Hepatocyte (in vitro differentiated cells): ENCODE data around the gene RAB8A. TPM values are rescaled to one million over a fixed set of nuclear protein-coding genes. Genes with fewer than 3 reads are reported as not detected.

ENCODE experiments used
- DNase-seq: peaks from one replicate; pipeline ENCODE4 v3.0.0-alpha.2; 2016; ENCODE audit warnings: low spot score
- H2AFZ ChIP-seq: fragments of 200-600 bp; sonication (generic); 2 replicates; pipeline ENCODE4 v1.6.0; 2016; ENCODE audit warnings: antibody characterized with exemption, mild to moderate bottlenecking
- H3K27ac ChIP-seq: fragments of 200-600 bp; sonication (generic); 2 replicates; pipeline ENCODE4 v1.5.1; 2016; ENCODE audit warnings: mild to moderate bottlenecking
- H3K27me3 ChIP-seq: fragments of 200-600 bp; sonication (generic); 2 replicates; pipeline ENCODE4 v1.6.1; 2016
- H3K36me3 ChIP-seq: fragments of 200-600 bp; sonication (generic); replicated peaks from 2 replicates; pipeline ENCODE4 v1.5.1; 2016; ENCODE audit warnings: low read depth; ENCODE audit not compliant: insufficient read depth
- H3K4me1 ChIP-seq: fragments of 200-600 bp; sonication (generic); 2 replicates; pipeline ENCODE4 v1.5.1; 2016; ENCODE audit warnings: mild to moderate bottlenecking, moderate library complexity; ENCODE audit not compliant: insufficient read depth
- H3K4me2 ChIP-seq: fragments of 200-600 bp; sonication (generic); 2 replicates; pipeline ENCODE4 v1.6.0; 2016
- H3K4me3 ChIP-seq: fragments of 200-600 bp; sonication (generic); 2 replicates; pipeline ENCODE4 v1.5.1; 2016; ENCODE audit warnings: mild to moderate bottlenecking
- H3K79me2 ChIP-seq: fragments of 200-600 bp; sonication (generic); 2 replicates; pipeline ENCODE4 v1.6.0; 2017; ENCODE audit warnings: mild to moderate bottlenecking
- H3K9me2 ChIP-seq: fragments of 200-600 bp; sonication (generic); replicated peaks from 2 replicates; pipeline ENCODE4 v1.6.0; 2017; ENCODE audit warnings: mild to moderate bottlenecking; ENCODE audit not compliant: insufficient read depth
- H3K9me3 ChIP-seq: fragments of 200-600 bp; sonication (generic); 2 replicates; pipeline ENCODE4 v1.5.1; 2016; ENCODE audit warnings: low read depth, mild to moderate bottlenecking
- H4K20me1 ChIP-seq: fragments of 200-600 bp; sonication (generic); 2 replicates; pipeline ENCODE4 v1.6.0; 2016; ENCODE audit warnings: mild to moderate bottlenecking; ENCODE audit not compliant: insufficient read depth, poor library complexity, severe bottlenecking
- EZH2 ChIP-seq: fragments of 200-600 bp; sonication (generic); IDR thresholded peaks from 2 replicates; pipeline ENCODE4 v1.6.1; 2016; ENCODE audit warnings: antibody characterized with exemption, mild to moderate bottlenecking, borderline replicate concordance
- EZH2phosphoT487 ChIP-seq: fragments of 200-600 bp; sonication (generic); IDR thresholded peaks from one replicate; pipeline ENCODE4 v1.6.1; 2018; ENCODE audit warnings: antibody characterized with exemption, mild to moderate bottlenecking, low read depth, moderate library complexity; ENCODE audit not compliant: unreplicated experiment, severe bottlenecking
- WGBS: methylation state at CpG from one replicate; pipeline ENCODE4 v1.1.6; 2016; ENCODE audit warnings: low lambda C conversion rate; ENCODE audit errors: missing lambda C conversion rate; 5-methylcytosine and 5-hydroxymethylcytosine counted together
- polyA plus RNA-seq: library from polyadenylated mRNA; unstranded; fragments of >200 nt; fragmentation: Nextera tagmentation; extraction: Ambion mirVana; gene quantifications from 2 replicates; pipeline ENCODE4 v1.2.1, GENCODE V29; 2016
- total RNA-seq: library from RNA; depleted of rRNA; stranded (reverse); fragments of >200 nt; gene quantifications from 2 replicates; pipeline ENCODE4 v1.2.3, GENCODE V29; 2014
- TF ChIP-seq, protein P1 (sequence below): fragments of 200-600 bp; sonication (generic); IDR thresholded peaks from 2 replicates; pipeline ENCODE4 v1.5.1; 2016; ENCODE audit warnings: antibody characterized with exemption, mild to moderate bottlenecking; ENCODE audit not compliant: poor library complexity

Gene RAB8A
- total and polyA plus RNA-seq, 2 experiments from 2014 or later: 60.2 to 89.5 TPM

DNA sequence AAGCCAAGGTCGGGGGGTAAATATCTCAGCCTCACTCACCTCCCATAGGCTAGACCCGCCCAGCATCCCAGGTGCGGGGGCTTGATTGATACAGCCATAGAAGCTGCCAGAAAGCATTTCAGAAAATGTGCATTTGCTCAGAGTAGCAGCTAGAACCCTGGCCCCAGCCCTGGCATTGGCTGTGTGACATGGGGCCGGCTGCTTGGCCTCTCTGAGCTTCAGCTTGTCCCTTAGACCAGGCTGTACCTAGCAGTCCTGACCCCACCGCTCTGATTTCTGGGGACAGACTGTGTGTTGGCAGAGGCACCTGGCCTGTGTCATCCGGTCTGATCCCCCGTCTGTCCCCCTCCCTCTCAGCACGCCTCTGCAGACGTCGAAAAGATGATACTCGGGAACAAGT, 15.4 kb downstream of the RAB8A start:
- no peak overlapping the region for H2AFZ ChIP-seq
- no peak overlapping the region for H3K4me3 ChIP-seq
- H3K9me3 ChIP-seq: no peaks in the 10 kb centered on the region
- H3K36me3 ChIP-seq: no peaks in the 10 kb centered on the region
- no peaks in the 10 kb centered on the region for H4K20me1 ChIP-seq
- H3K4me2 ChIP-seq: no peak overlapping the region
- H3K9me2 ChIP-seq: no peaks in the 10 kb centered on the region
- TF ChIP-seq, protein P1, sequence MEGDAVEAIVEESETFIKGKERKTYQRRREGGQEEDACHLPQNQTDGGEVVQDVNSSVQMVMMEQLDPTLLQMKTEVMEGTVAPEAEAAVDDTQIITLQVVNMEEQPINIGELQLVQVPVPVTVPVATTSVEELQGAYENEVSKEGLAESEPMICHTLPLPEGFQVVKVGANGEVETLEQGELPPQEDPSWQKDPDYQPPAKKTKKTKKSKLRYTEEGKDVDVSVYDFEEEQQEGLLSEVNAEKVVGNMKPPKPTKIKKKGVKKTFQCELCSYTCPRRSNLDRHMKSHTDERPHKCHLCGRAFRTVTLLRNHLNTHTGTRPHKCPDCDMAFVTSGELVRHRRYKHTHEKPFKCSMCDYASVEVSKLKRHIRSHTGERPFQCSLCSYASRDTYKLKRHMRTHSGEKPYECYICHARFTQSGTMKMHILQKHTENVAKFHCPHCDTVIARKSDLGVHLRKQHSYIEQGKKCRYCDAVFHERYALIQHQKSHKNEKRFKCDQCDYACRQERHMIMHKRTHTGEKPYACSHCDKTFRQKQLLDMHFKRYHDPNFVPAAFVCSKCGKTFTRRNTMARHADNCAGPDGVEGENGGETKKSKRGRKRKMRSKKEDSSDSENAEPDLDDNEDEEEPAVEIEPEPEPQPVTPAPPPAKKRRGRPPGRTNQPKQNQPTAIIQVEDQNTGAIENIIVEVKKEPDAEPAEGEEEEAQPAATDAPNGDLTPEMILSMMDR: no peak
- TF ChIP-seq EZH2 (no peak), EZH2phosphoT487 (no peak)
- no peaks in the 10 kb centered on the region for H3K27me3 ChIP-seq
- 92% methylated on average over 11 of the region's 11 CpGs for WGBS
- H3K4me1 ChIP-seq: no peaks in the 10 kb centered on the region
- H3K79me2 ChIP-seq: no peaks in the 10 kb centered on the region
- no peak overlapping the region for H3K27ac ChIP-seq
- DNase-seq: no peak

DNA sequence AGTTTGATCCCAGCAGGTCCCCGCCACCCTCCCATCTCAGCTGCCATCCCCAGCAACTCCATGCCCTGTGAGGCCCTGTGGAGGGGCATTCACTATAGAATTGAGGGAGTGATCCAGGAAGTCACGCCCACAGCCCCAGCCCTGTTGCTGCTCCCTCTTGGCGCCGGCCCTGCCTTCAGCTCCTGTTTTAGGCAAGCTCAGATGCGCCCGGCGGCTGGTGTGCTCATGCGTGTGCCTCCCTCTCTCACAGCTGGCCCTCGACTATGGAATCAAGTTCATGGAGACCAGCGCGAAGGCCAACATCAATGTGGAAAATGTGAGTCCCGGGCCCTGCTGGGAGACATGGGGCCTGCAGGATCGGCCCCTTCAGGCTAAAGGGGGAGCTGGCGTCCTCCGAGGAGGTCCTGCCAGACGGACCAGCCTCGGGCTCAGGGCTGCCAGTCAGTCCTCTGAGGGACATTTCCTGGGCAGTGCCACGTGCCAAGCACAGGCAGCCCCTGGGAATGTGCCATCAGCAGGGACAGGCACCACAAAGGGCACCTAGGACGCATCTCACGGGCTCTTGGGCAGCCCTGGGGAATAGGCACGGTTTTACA, 16.2 kb downstream of the RAB8A start:
- Histone ChIP-seq H3K27me3 (no peaks in the 10 kb centered on the region), H3K4me2 (no peak overlapping the region), H3K9me2 (no peaks in the 10 kb centered on the region), H3K4me1 (no peaks in the 10 kb centered on the region), H3K36me3 (no peaks in the 10 kb centered on the region), H3K79me2 (no peaks in the 10 kb centered on the region), H4K20me1 (no peaks in the 10 kb centered on the region), H3K4me3 (no peak overlapping the region), H2AFZ (no peak overlapping the region), H3K9me3 (no peaks in the 10 kb centered on the region), H3K27ac (no peak overlapping the region)
- no peak for DNase-seq
- TF ChIP-seq EZH2 (no peak), EZH2phosphoT487 (no peak)
- TF ChIP-seq, protein P1: no peak
- WGBS: 98% methylated on average over 21 of the region's 21 CpGs

DNA sequence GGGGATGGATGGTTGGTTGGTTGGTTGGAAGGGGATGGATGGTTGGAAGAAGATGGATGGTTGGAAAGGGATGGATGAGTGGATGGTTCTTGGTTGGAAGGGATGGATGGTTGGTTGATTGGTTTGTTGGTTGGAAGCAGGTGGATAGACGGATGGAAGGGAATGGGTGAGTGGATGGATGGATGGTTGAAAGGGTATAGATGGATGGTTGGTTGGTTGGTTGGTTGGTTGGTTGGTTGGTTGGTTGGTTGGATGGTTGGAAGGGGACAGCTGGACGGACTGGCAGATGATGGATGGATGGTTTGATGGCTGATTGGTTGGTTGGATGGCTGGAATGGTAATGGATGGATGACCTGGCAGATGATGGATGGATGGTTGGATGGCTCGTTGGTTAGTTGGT, 20.0 kb downstream of the RAB8A start:
- Histone ChIP-seq H3K9me3 (no peaks in the 10 kb centered on the region), H3K79me2 (no peaks in the 10 kb centered on the region), H3K9me2 (no peaks in the 10 kb centered on the region), H3K4me3 (no peak overlapping the region), H2AFZ (no peak overlapping the region), H3K27ac (no peak overlapping the region), H3K36me3 (no peaks in the 10 kb centered on the region), H3K4me2 (no peak overlapping the region), H3K27me3 (no peaks in the 10 kb centered on the region), H3K4me1 (no peaks in the 10 kb centered on the region), H4K20me1 (no peaks in the 10 kb centered on the region)
- TF ChIP-seq EZH2phosphoT487 (no peak), EZH2 (no peak)
- TF ChIP-seq, protein P1: no peak
- WGBS: 96% methylated on average over 3 of the region's 3 CpGs
- DNase-seq: no peak

DNA sequence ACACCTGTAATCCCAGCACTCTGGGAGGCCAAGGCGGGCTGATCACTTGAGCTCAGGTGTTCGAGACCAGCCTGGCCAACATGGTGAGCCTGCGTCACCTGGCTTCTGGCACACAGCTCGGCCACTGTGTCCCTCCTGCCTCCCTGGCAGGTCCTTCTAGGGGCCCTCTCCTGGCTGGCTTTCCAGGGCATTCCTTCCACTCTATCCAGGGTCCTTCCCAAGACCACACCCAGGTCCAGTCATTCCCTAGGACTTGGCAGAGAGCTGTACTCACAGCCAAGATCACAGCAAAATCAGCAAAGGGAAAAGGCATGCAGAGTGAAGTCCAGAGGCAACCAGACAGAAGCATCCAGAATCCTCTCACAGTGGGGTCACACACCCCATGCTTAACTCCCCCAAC, 22.1 kb downstream of the RAB8A start:
- no peaks in the 10 kb centered on the region for H3K9me3 ChIP-seq
- H3K27me3 ChIP-seq: no peaks in the 10 kb centered on the region
- TF ChIP-seq EZH2phosphoT487: no peak
- TF ChIP-seq, protein P1: no peak
- TF ChIP-seq EZH2: no peak
- no peaks in the 10 kb centered on the region for H3K79me2 ChIP-seq
- H3K36me3 ChIP-seq: no peaks in the 10 kb centered on the region
- H3K4me3 ChIP-seq: no peak overlapping the region
- H3K4me2 ChIP-seq: no peak overlapping the region
- DNase-seq: no peak
- H4K20me1 ChIP-seq: no peaks in the 10 kb centered on the region
- no peaks in the 10 kb centered on the region for H3K9me2 ChIP-seq
- H3K4me1 ChIP-seq: no peaks in the 10 kb centered on the region
- no peak overlapping the region for H2AFZ ChIP-seq
- WGBS: 98% methylated on average over 4 of the region's 4 CpGs
- H3K27ac ChIP-seq: no peak overlapping the region
